ENCODE measurements around the gene HNF1A. TPM values are rescaled to one million over a fixed set of nuclear protein-coding genes. Genes with fewer than 3 reads are reported as not detected.

Gene HNF1A
- total and polyA plus RNA-seq, 4 donors = 8.2 to 19.8 (median 10.6) TPM

GRCh38 chr12:121018860-121019617 is 40.7 kb downstream of the HNF1A start:
- TF ChIP-seq REST (IDR thresholded peaks at IDR 0.05) = no peak
- TF ChIP-seq TAF1 (conservative IDR thresholded peaks at IDR 0.05) = no peak
- TF ChIP-seq MAX (IDR thresholded peaks at IDR 0.05) = no peak
- TF ChIP-seq HNF4A (conservative IDR thresholded peaks at IDR 0.05) = no peak
- TF ChIP-seq RAD21 (IDR thresholded peaks at IDR 0.05) = no peak
- no peak for TF ChIP-seq HNF4G (IDR thresholded peaks at IDR 0.05)
- TF ChIP-seq CTCF (IDR thresholded peaks at IDR 0.05; ENCODE audit: low read depth, low read length, missing input control) = no peak
- no peak for TF ChIP-seq GABPA (IDR thresholded peaks at IDR 0.05 in 1 of 2, conservative IDR thresholded peaks at IDR 0.05 in 1 of 2)
- no peak for TF ChIP-seq FOXA1 (IDR thresholded peaks at IDR 0.05)
- TF ChIP-seq JUND (IDR thresholded peaks at IDR 0.05) = no peak
- TF ChIP-seq ZBTB33 (IDR thresholded peaks at IDR 0.05) = no peak
- no peak for TF ChIP-seq RXRA (IDR thresholded peaks at IDR 0.05)
- no peak for TF ChIP-seq ATF3 (IDR thresholded peaks at IDR 0.05)
- TF ChIP-seq FOXA2 (IDR thresholded peaks at IDR 0.05) = no peak
- no peak for TF ChIP-seq EGR1 (IDR thresholded peaks at IDR 0.05; ENCODE audit: low read depth in 2 of 2)
- no peak for TF ChIP-seq SP1 (IDR thresholded peaks at IDR 0.05)
- TF ChIP-seq YY1 (IDR thresholded peaks at IDR 0.05) = no peak
- no peak for TF ChIP-seq NR2F2 (IDR thresholded peaks at IDR 0.05)
- Histone ChIP-seq H3K9me3 (ENCODE audit: control insufficient read depth in 4 of 4, low read length in 3 of 4) (no peaks in the 10 kb centered on the region), H3K27ac (ENCODE audit: low read depth in 1 of 2, low read length in 2 of 2) (no peak overlapping the region), H3K9ac (ENCODE audit: low read depth in 1 of 2, low read length in 2 of 2) (no peak overlapping the region), H3K27me3 (ENCODE audit: control insufficient read depth in 4 of 4, insufficient read depth in 4 of 4, low read length in 3 of 4) (no peaks in the 10 kb centered on the region), H3K4me3 (ENCODE audit: low read depth in 1 of 3, low read length in 3 of 3) (no peak overlapping the region), H3K36me3 (ENCODE audit: control insufficient read depth in 4 of 4, insufficient read depth in 3 of 4, low read depth in 1 of 4, low read length in 3 of 4) (peaks cover 0 to 2% (median 0%) of the 10 kb centered on the region in 4 donors), H3K4me1 (ENCODE audit: control insufficient read depth in 4 of 4, insufficient read depth in 4 of 4, low read length in 3 of 4) (peaks cover 0 to 29% (median 25%) of the 10 kb centered on the region in 4 donors)
- 94% methylated on average over 2 of the region's 2 CpGs for WGBS
- no peak for DNase-seq (ENCODE audit: low spot score)
